SK-N-SH (cell line): ENCODE measurements around the gene IL17B. TPM values are rescaled to one million over a fixed set of nuclear protein-coding genes. Genes with fewer than 3 reads are reported as not detected.

Experiments used
- CTCF ChIA-PET: fragments of 300-600, 350-600 bp; formaldehyde crosslinking; extraction: SDS; loops from one replicate; lab custom pipeline; 2021; lab: Yijun Ruan, JAX
- POLR2A ChIA-PET: fragments of 350-600 bp; sonication (Branson Sonifier 250); formaldehyde crosslinking; extraction: SDS; loops from one replicate; lab custom pipeline; 2020; ENCODE audit warnings: antibody characterized with exemption, inconsistent platforms; lab: Yijun Ruan, JAX
- DNase-seq: peaks from one replicate; pipeline ENCODE4 v3.0.0; 2012
- H2AFZ ChIP-seq: fragments of 200-600 bp; sonication (generic); 2 replicates; pipeline ENCODE4 v1.8.1; 2016; ENCODE audit warnings: antibody characterized with exemption, mild to moderate bottlenecking, low read depth
- H3F3A ChIP-seq: fragments of 200-600 bp; sonication (generic); replicated peaks from 2 replicates; pipeline ENCODE3; 2016; ENCODE audit warnings: antibody characterized with exemption, mild to moderate bottlenecking; ENCODE audit not compliant: insufficient read depth
- H3K27ac ChIP-seq, 2 experiments: fragments of 200-500 bp in 1 of 2; fragments of 200-600 bp in 1 of 2; sonication (Bioruptor generic) in 1 of 2; sonication (generic), shearing (Covaris generic) in 1 of 2; 2 replicates each; pipeline versions ENCODE4 v1.5.1 to v1.6.1; 2014 to 2016; ENCODE audit warnings: low read depth in 2 of 2, inconsistent platforms in 1 of 2, low read length in 1 of 2, mild to moderate bottlenecking in 1 of 2, mixed read lengths in 1 of 2
- H3K27me3 ChIP-seq: fragments of 200-600 bp; sonication (generic), shearing (Covaris generic); 2 replicates; pipeline ENCODE4 v1.6.1; 2016; ENCODE audit warnings: mixed run types; ENCODE audit not compliant: insufficient read depth
- H3K36me3 ChIP-seq, 2 experiments: fragments of 200-500 bp in 1 of 2; fragments of 200-600 bp in 1 of 2; sonication (Bioruptor generic) in 1 of 2; sonication (generic) in 1 of 2; replicated peaks in 1 of 2; 2 replicates each; pipeline versions ENCODE3 to v1.5.1; 2014 to 2016; ENCODE audit warnings: low read length in 1 of 2, mild to moderate bottlenecking in 1 of 2; ENCODE audit not compliant: insufficient read depth in 2 of 2, control insufficient read depth in 1 of 2
- H3K4me1 ChIP-seq, 2 experiments: fragments of 200-500 bp in 1 of 2; fragments of 200-600 bp in 1 of 2; sonication (Bioruptor generic) in 1 of 2; sonication (generic), shearing (Covaris generic) in 1 of 2; 2 replicates each; pipeline versions ENCODE4 v1.5.1 to v1.6.1; 2014 to 2016; ENCODE audit warnings: low read depth in 1 of 2, low read length in 1 of 2, mixed run types in 1 of 2; ENCODE audit not compliant: insufficient read depth in 2 of 2, control insufficient read depth in 1 of 2
- H3K4me2 ChIP-seq: fragments of 200-600 bp; sonication (generic), shearing (Covaris generic); 2 replicates; pipeline ENCODE4 v1.6.1; 2017; ENCODE audit warnings: mixed run types
- H3K4me3 ChIP-seq, 2 experiments: fragments of 200-500 bp in 1 of 2; fragments of 200-600 bp in 1 of 2; sonication (Bioruptor generic) in 1 of 2; sonication (generic), shearing (Covaris generic) in 1 of 2; 2 replicates each; pipeline versions ENCODE4 v1.5.1 to v1.8.1; 2014 to 2016; ENCODE audit warnings: low read depth in 2 of 2, inconsistent platforms in 1 of 2, low read length in 1 of 2, mild to moderate bottlenecking in 1 of 2, mixed read lengths in 1 of 2, moderate library complexity in 1 of 2
- H3K79me2 ChIP-seq: fragments of 200-600 bp; sonication (generic); 2 replicates; pipeline ENCODE4 v1.8.1; 2017; ENCODE audit warnings: mild to moderate bottlenecking; ENCODE audit not compliant: insufficient read depth
- H3K9ac ChIP-seq: fragments of 200-600 bp; sonication (generic); 2 replicates; pipeline ENCODE4 v1.6.1; 2017; ENCODE audit warnings: mixed run types
- H3K9me2 ChIP-seq: fragments of 200-600 bp; sonication (generic); 2 replicates; pipeline ENCODE4 v1.6.1; 2017; ENCODE audit warnings: mixed run types
- H3K9me3 ChIP-seq: fragments of 200-600 bp; sonication (generic); 2 replicates; pipeline ENCODE4 v1.6.1; 2017; ENCODE audit warnings: mixed run types, mild to moderate bottlenecking, moderate library complexity
- H4K20me1 ChIP-seq: fragments of 200-600 bp; sonication (generic); 2 replicates; pipeline ENCODE4 v1.6.1; 2017; ENCODE audit warnings: mild to moderate bottlenecking, mixed run types; ENCODE audit not compliant: insufficient read depth
- ELF1 ChIP-seq: IDR thresholded peaks from 2 replicates; pipeline ENCODE4 v1.4.0; 2012
- FOXJ3 ChIP-seq: sonication (generic); formaldehyde crosslinking; IDR thresholded peaks from 2 replicates; pipeline ENCODE4 v1.5.1; 2020; ENCODE audit warnings: mild to moderate bottlenecking, missing genetic modification reagents
- FOXM1 ChIP-seq: IDR thresholded peaks from 2 replicates; pipeline ENCODE4 v1.4.0; 2012; ENCODE audit warnings: low read depth, mild to moderate bottlenecking
- GATA2 ChIP-seq: sonication (generic); formaldehyde crosslinking; IDR thresholded peaks from 2 replicates; pipeline ENCODE4 v1.5.0; 2020; ENCODE audit warnings: mild to moderate bottlenecking, missing genetic modification reagents
- MEF2A ChIP-seq: IDR thresholded peaks from 2 replicates; pipeline ENCODE4 v1.4.0; 2012; ENCODE audit warnings: low read depth, borderline replicate concordance
- MXI1 ChIP-seq: IDR thresholded peaks from 2 replicates; pipeline ENCODE4 v1.6.1; 2012; ENCODE audit warnings: mild to moderate bottlenecking, low read depth, low read length, improper control_type of control experiment
- NFIC ChIP-seq: IDR thresholded peaks from 2 replicates; pipeline ENCODE4 v1.4.0; 2012; ENCODE audit warnings: borderline replicate concordance
- RAD21 ChIP-seq: IDR thresholded peaks from 2 replicates; pipeline ENCODE4 v1.6.1; 2012; ENCODE audit warnings: mild to moderate bottlenecking, low read length
- SIN3A ChIP-seq: IDR thresholded peaks from 2 replicates; pipeline ENCODE4 v1.6.1; 2012; ENCODE audit warnings: low read depth, mild to moderate bottlenecking, low read length, moderate library complexity, borderline replicate concordance
- SMC3 ChIP-seq: IDR thresholded peaks from 2 replicates; pipeline ENCODE4 v1.6.1; 2012; ENCODE audit warnings: low read depth, low read length, improper control_type of control experiment
- TCF12 ChIP-seq: IDR thresholded peaks from 2 replicates; pipeline ENCODE4 v1.4.0; 2012
- TEAD4 ChIP-seq: IDR thresholded peaks from 2 replicates; pipeline ENCODE4 v1.4.0; 2012; ENCODE audit warnings: mild to moderate bottlenecking, borderline replicate concordance; ENCODE audit not compliant: insufficient read depth
- WGBS: methylation state at CpG from one replicate; pipeline ENCODE4 v1.1.6; 2017; ENCODE audit warnings: low lambda C conversion rate; 5-methylcytosine and 5-hydroxymethylcytosine counted together
- polyA plus RNA-seq, 3 experiments: library from polyadenylated mRNA; depleted of rRNA; stranded (reverse); fragments of >200 nt; gene quantifications; 2 replicates each; pipeline ENCODE4 v1.2.3, GENCODE V29; 2012
- TF ChIP-seq, protein P1 (sequence below): IDR thresholded peaks from 2 replicates; pipeline ENCODE4; 2012
- TF ChIP-seq, protein P2 (sequence below): IDR thresholded peaks from 2 replicates; pipeline ENCODE4 v1.6.1; 2012; ENCODE audit warnings: mild to moderate bottlenecking, low read depth, low read length, moderate library complexity
- TF ChIP-seq, protein P3 (sequence below): IDR thresholded peaks from 2 replicates; pipeline ENCODE4 v1.4.0; 2012; ENCODE audit warnings: low read depth, borderline replicate concordance
- TF ChIP-seq, protein P4 (sequence below): IDR thresholded peaks from 2 replicates; pipeline ENCODE4 v1.4.0; 2012; ENCODE audit warnings: low read depth, borderline replicate concordance
- TF ChIP-seq, protein P5 (sequence below): fragments of 150-350 bp; IDR thresholded peaks from 2 replicates; pipeline ENCODE4 v1.6.1; 2017; ENCODE audit warnings: antibody characterized with exemption, low read length, low read depth, borderline replicate concordance

The IL17B gene
- polyA plus RNA-seq, 1 of the 3 experiments (the other 2 are of a cell fraction) = 0.16 TPM

DNA sequence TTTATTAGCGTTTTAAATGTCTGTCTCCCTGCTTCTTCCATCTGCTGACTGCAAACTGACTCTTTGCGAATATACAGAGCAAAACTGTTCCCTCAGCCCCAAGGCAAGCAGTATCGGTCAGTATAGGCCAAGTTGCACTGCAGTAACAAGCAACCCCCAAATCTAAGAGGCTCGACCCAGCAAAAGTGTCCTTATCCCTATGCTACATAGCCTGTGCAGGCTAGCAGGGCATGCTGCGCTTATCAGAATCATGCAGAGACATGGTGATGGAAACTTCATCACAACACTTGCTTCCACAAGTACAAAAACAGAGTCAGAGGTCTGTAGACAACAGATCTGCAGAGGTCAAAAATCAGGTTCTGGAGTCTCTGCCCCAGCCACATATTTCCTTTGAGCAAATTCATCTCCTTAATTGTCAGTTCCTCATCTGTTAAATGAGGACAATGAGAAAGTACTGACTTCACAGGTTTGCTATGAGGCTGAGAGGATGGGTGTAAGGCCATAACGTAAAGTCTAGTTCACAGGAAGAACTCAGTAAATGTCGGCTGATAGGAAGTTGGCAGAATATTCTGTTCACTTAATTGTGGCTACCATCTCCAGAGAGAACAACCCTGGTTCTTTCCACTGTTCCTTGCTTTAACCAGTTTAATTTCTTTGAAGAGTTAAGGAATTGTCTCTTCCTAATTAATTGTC is 9.6 kb upstream of the IL17B start:
- Histone ChIP-seq H3K79me2 (no peaks in the 10 kb centered on the region), H3K9me2 (no peaks in the 10 kb centered on the region), H3F3A (peaks cover 4% of the 10 kb centered on the region), H3K4me3 (no peak overlapping the region; a peak in 1 of 4 replicates), H3K36me3 (no peaks in the 10 kb centered on the region), H3K9ac (no peak overlapping the region), H2AFZ (no peak overlapping the region), H3K4me2 (no peak overlapping the region), H3K9me3 (no peaks in the 10 kb centered on the region), H3K27me3 (no peaks in the 10 kb centered on the region), H3K27ac (peak overlapping the region in 1 of 2 experiments; percentile 48; a peak in 2 of 4 replicates), H3K4me1 (peaks cover 0 to 20% of the 10 kb centered on the region in 2 experiments; a peak in 1 of 4 replicates), H4K20me1 (no peaks in the 10 kb centered on the region)
- POLR2A ChIA-PET = interaction anchor here (1.6 kb wide), 1 partner anchor 33 kb away, joined by 5 read pairs; no protein-coding TSS in a partner anchor
- DNase-seq = no peak
- WGBS = 77% methylated on average over 7 of the region's 7 CpGs
- TF ChIP-seq, protein P1, sequence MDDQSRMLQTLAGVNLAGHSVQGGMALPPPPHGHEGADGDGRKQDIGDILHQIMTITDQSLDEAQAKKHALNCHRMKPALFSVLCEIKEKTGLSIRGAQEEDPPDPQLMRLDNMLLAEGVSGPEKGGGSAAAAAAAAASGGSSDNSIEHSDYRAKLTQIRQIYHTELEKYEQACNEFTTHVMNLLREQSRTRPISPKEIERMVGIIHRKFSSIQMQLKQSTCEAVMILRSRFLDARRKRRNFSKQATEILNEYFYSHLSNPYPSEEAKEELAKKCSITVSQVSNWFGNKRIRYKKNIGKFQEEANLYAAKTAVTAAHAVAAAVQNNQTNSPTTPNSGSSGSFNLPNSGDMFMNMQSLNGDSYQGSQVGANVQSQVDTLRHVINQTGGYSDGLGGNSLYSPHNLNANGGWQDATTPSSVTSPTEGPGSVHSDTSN = no peak
- TF ChIP-seq, protein P2, sequence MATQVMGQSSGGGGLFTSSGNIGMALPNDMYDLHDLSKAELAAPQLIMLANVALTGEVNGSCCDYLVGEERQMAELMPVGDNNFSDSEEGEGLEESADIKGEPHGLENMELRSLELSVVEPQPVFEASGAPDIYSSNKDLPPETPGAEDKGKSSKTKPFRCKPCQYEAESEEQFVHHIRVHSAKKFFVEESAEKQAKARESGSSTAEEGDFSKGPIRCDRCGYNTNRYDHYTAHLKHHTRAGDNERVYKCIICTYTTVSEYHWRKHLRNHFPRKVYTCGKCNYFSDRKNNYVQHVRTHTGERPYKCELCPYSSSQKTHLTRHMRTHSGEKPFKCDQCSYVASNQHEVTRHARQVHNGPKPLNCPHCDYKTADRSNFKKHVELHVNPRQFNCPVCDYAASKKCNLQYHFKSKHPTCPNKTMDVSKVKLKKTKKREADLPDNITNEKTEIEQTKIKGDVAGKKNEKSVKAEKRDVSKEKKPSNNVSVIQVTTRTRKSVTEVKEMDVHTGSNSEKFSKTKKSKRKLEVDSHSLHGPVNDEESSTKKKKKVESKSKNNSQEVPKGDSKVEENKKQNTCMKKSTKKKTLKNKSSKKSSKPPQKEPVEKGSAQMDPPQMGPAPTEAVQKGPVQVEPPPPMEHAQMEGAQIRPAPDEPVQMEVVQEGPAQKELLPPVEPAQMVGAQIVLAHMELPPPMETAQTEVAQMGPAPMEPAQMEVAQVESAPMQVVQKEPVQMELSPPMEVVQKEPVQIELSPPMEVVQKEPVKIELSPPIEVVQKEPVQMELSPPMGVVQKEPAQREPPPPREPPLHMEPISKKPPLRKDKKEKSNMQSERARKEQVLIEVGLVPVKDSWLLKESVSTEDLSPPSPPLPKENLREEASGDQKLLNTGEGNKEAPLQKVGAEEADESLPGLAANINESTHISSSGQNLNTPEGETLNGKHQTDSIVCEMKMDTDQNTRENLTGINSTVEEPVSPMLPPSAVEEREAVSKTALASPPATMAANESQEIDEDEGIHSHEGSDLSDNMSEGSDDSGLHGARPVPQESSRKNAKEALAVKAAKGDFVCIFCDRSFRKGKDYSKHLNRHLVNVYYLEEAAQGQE = no peak
- TF ChIP-seq RAD21 = no peak
- no peak for TF ChIP-seq SMC3
- no peak for TF ChIP-seq GATA2
- CTCF ChIA-PET = interaction anchor here (10.0 to 41.4 kb wide), 2 partner anchors 19 to 35 kb away, joined by 173 to 1751 read pairs; no protein-coding TSS in a partner anchor

DNA sequence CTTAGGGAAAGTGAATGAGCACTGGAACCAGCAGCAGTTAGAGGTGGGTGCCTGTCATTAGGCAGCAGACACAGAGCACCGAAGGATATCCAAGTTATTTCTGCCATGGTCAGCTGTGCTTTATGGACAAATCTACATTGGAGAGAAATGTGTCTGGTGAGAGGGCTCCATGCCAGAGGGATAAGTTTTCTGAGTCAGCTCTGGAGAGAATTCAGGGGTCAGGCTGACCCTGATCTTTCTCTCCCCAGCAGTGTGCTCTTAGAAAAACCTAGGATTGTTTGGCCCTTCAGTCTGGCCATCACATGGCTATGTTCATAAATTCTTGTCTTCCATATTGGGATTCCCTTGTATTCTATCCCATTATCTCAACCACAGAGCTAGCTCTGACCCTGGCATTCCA is 8.9 kb upstream of the IL17B start:
- Histone ChIP-seq H3K36me3 (no peaks in the 10 kb centered on the region), H3K4me3 (no peak overlapping the region), H3K79me2 (no peaks in the 10 kb centered on the region), H3K4me2 (no peak overlapping the region), H3F3A (peaks cover 4% of the 10 kb centered on the region), H3K9me2 (no peaks in the 10 kb centered on the region), H3K4me1 (peaks cover 0 to 25% of the 10 kb centered on the region in 2 experiments; a peak in 1 of 4 replicates), H3K27me3 (no peaks in the 10 kb centered on the region), H3K9ac (no peak overlapping the region), H3K27ac (peak overlapping the region; percentile 5 to 48; a peak in 2 of 4 replicates), H4K20me1 (no peaks in the 10 kb centered on the region), H3K9me3 (no peaks in the 10 kb centered on the region), H2AFZ (no peak overlapping the region)
- CTCF ChIA-PET = interaction anchor here (10.0 to 41.4 kb wide), 2 partner anchors 18 to 35 kb away, joined by 173 to 1751 read pairs; no protein-coding TSS in a partner anchor
- POLR2A ChIA-PET = interaction anchor here (1.6 kb wide), 1 partner anchor 34 kb away, joined by 5 read pairs; no protein-coding TSS in a partner anchor
- DNase-seq = no peak
- TF ChIP-seq NFIC (no peak), TEAD4 (no peak), FOXM1 (no peak), MXI1 (no peak), TCF12 (no peak), MEF2A (no peak), ELF1 (no peak), SIN3A (no peak), GATA2 (no peak), SMC3 (no peak), FOXJ3 (no peak)
- TF ChIP-seq, protein P3, sequence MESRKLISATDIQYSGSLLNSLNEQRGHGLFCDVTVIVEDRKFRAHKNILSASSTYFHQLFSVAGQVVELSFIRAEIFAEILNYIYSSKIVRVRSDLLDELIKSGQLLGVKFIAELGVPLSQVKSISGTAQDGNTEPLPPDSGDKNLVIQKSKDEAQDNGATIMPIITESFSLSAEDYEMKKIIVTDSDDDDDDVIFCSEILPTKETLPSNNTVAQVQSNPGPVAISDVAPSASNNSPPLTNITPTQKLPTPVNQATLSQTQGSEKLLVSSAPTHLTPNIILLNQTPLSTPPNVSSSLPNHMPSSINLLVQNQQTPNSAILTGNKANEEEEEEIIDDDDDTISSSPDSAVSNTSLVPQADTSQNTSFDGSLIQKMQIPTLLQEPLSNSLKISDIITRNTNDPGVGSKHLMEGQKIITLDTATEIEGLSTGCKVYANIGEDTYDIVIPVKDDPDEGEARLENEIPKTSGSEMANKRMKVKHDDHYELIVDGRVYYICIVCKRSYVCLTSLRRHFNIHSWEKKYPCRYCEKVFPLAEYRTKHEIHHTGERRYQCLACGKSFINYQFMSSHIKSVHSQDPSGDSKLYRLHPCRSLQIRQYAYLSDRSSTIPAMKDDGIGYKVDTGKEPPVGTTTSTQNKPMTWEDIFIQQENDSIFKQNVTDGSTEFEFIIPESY = no peak
- TF ChIP-seq, protein P4, sequence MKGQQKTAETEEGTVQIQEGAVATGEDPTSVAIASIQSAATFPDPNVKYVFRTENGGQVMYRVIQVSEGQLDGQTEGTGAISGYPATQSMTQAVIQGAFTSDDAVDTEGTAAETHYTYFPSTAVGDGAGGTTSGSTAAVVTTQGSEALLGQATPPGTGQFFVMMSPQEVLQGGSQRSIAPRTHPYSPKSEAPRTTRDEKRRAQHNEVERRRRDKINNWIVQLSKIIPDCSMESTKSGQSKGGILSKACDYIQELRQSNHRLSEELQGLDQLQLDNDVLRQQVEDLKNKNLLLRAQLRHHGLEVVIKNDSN = no peak
- TF ChIP-seq, protein P5, sequence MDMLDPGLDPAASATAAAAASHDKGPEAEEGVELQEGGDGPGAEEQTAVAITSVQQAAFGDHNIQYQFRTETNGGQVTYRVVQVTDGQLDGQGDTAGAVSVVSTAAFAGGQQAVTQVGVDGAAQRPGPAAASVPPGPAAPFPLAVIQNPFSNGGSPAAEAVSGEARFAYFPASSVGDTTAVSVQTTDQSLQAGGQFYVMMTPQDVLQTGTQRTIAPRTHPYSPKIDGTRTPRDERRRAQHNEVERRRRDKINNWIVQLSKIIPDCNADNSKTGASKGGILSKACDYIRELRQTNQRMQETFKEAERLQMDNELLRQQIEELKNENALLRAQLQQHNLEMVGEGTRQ = no peak
- 43% methylated on average over 1 of the region's 1 CpG for WGBS
